ENCODE data around the gene STON1. TPM values are rescaled to one million over a fixed set of nuclear protein-coding genes. Genes with fewer than 3 reads are reported as not detected.

The STON1 gene
- total RNA-seq, 1 experiment from 2014 or later: 1.7 TPM

DNA sequence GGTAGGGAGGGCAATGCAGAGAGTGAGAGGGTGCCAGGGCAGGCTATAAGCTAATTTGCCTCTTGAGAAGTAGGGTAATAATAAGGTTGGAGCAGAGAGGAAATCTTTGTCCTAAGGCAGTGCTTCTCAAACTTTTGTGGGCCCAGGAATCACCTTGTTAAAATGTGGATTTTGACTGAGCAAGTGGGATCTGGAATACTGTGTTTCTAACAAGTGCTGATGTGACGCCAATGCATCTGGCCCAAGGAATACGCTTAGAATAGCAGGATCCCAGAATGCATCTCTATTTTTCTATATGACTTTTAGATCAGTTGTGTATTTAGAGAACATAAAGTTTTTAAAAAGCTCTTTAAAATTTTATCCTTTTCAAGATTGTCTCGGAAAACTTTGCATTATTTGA lies 58.0 kb downstream of the STON1 start:
- Histone ChIP-seq H4K20me1 (ENCODE audit: insufficient read depth) (no peaks in the 10 kb centered on the region), H3F3A (ENCODE audit: insufficient read depth, low read depth) (no peaks in the 10 kb centered on the region), H3K9me2 (ENCODE audit: insufficient read depth) (no peaks in the 10 kb centered on the region), H3K79me2 (ENCODE audit: low read depth) (no peaks in the 10 kb centered on the region), H3K27ac (no peak overlapping the region), H3K4me2 (no peak overlapping the region), H2AFZ (no peak overlapping the region), H3K36me3 (ENCODE audit: low read depth) (no peaks in the 10 kb centered on the region), H3K4me3 (no peak overlapping the region), H3K27me3 (ENCODE audit: insufficient read depth, low read depth) (no peaks in the 10 kb centered on the region), H3K4me1 (replicated peaks; ENCODE audit: insufficient read depth) (no peaks in the 10 kb centered on the region), H3K9me3 (ENCODE audit: insufficient read depth, low read depth) (no peaks in the 10 kb centered on the region)
- intact Hi-C loops (cut with micrococcal nuclease; ENCODE audit: unreplicated experiment): loop anchor here (5.0 to 10.0 kb wide), 2 partner anchors 113 to 731 kb away; no protein-coding TSS in a partner anchor
- BruUV-seq (replicated peaks): no TSS peak
- ChIA-PET POLR2A (ENCODE audit: unreplicated experiment) (no interaction called here), CTCF (interaction anchor here (0.6 kb wide), 1 partner anchor 806 kb away, joined by 3 read pairs; no protein-coding TSS in a partner anchor)
- TF ChIP-seq, protein P1, sequence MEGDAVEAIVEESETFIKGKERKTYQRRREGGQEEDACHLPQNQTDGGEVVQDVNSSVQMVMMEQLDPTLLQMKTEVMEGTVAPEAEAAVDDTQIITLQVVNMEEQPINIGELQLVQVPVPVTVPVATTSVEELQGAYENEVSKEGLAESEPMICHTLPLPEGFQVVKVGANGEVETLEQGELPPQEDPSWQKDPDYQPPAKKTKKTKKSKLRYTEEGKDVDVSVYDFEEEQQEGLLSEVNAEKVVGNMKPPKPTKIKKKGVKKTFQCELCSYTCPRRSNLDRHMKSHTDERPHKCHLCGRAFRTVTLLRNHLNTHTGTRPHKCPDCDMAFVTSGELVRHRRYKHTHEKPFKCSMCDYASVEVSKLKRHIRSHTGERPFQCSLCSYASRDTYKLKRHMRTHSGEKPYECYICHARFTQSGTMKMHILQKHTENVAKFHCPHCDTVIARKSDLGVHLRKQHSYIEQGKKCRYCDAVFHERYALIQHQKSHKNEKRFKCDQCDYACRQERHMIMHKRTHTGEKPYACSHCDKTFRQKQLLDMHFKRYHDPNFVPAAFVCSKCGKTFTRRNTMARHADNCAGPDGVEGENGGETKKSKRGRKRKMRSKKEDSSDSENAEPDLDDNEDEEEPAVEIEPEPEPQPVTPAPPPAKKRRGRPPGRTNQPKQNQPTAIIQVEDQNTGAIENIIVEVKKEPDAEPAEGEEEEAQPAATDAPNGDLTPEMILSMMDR (conservative IDR thresholded peaks at IDR 0.05): no peak
- no peak for TF ChIP-seq EZH2 (IDR thresholded peaks at IDR 0.05; ENCODE audit: low read depth)
- no peak for DNase-seq

GRCh38 chr2:48588745-48589144 lies 58.8 kb downstream of the STON1 start:
- no peak for DNase-seq
- Histone ChIP-seq H3F3A (ENCODE audit: insufficient read depth, low read depth) (no peaks in the 10 kb centered on the region), H3K4me1 (replicated peaks; ENCODE audit: insufficient read depth) (no peaks in the 10 kb centered on the region), H3K9me2 (ENCODE audit: insufficient read depth) (no peaks in the 10 kb centered on the region), H3K9me3 (ENCODE audit: insufficient read depth, low read depth) (no peaks in the 10 kb centered on the region), H3K79me2 (ENCODE audit: low read depth) (no peaks in the 10 kb centered on the region), H3K36me3 (ENCODE audit: low read depth) (no peaks in the 10 kb centered on the region), H4K20me1 (ENCODE audit: insufficient read depth) (no peaks in the 10 kb centered on the region), H3K27ac (no peak overlapping the region), H2AFZ (no peak overlapping the region), H3K27me3 (ENCODE audit: insufficient read depth, low read depth) (no peaks in the 10 kb centered on the region), H3K4me3 (no peak overlapping the region), H3K4me2 (no peak overlapping the region)
- TF ChIP-seq EZH2 (IDR thresholded peaks at IDR 0.05; ENCODE audit: low read depth): no peak
- TF ChIP-seq, protein P1 (conservative IDR thresholded peaks at IDR 0.05): no peak
- ChIA-PET POLR2A (ENCODE audit: unreplicated experiment) (no interaction called here), CTCF (interaction anchor here (0.6 kb wide), 1 partner anchor 1151 kb away, joined by 3 read pairs; no protein-coding TSS in a partner anchor)
- no TSS peak for BruUV-seq (replicated peaks)
- intact Hi-C loops (cut with micrococcal nuclease; ENCODE audit: unreplicated experiment): loop anchor here (1.0 to 10.0 kb wide), 3 partner anchors 114 to 731 kb away; no protein-coding TSS in a partner anchor

GRCh38 chr2:48589170-48589767 lies 59.3 kb downstream of the STON1 start:
- no TSS peak for BruUV-seq (replicated peaks)
- intact Hi-C loops (cut with micrococcal nuclease; ENCODE audit: unreplicated experiment): loop anchor here (1.0 to 10.0 kb wide), 3 partner anchors 114 to 732 kb away; no protein-coding TSS in a partner anchor
- no peaks in the 10 kb centered on the region for H3F3A ChIP-seq (ENCODE audit: insufficient read depth, low read depth)
- H3K9me3 ChIP-seq (ENCODE audit: insufficient read depth, low read depth): no peaks in the 10 kb centered on the region
- H3K4me3 ChIP-seq: no peak overlapping the region
- no peaks in the 10 kb centered on the region for H3K36me3 ChIP-seq (ENCODE audit: low read depth)
- TF ChIP-seq, protein P1 (conservative IDR thresholded peaks at IDR 0.05): peak; percentile 95
- no peak for TF ChIP-seq EZH2 (IDR thresholded peaks at IDR 0.05; ENCODE audit: low read depth)
- ChIA-PET POLR2A (ENCODE audit: unreplicated experiment) (no interaction called here), CTCF (no interaction called here)
- H3K27ac ChIP-seq: no peak overlapping the region
- H3K9me2 ChIP-seq (ENCODE audit: insufficient read depth): no peaks in the 10 kb centered on the region
- H3K4me1 ChIP-seq (replicated peaks; ENCODE audit: insufficient read depth): no peaks in the 10 kb centered on the region
- H4K20me1 ChIP-seq (ENCODE audit: insufficient read depth): no peaks in the 10 kb centered on the region
- no peak overlapping the region for H2AFZ ChIP-seq
- H3K79me2 ChIP-seq (ENCODE audit: low read depth): no peaks in the 10 kb centered on the region
- no peaks in the 10 kb centered on the region for H3K27me3 ChIP-seq (ENCODE audit: insufficient read depth, low read depth)
- peak in 1 of 2 experiments; percentile 43 for DNase-seq
- no peak overlapping the region for H3K4me2 ChIP-seq
